ENCODE results near the gene HAUS2. TPM values are rescaled to one million over a fixed set of nuclear protein-coding genes. Genes with fewer than 3 reads are reported as not detected.
A peak's percentile ranks its signal among the peaks of the same experiment; 100 is the strongest.

HAUS2 gene
- total RNA-seq, 1 donor from 2014 or later = 77.5 TPM

DNA sequence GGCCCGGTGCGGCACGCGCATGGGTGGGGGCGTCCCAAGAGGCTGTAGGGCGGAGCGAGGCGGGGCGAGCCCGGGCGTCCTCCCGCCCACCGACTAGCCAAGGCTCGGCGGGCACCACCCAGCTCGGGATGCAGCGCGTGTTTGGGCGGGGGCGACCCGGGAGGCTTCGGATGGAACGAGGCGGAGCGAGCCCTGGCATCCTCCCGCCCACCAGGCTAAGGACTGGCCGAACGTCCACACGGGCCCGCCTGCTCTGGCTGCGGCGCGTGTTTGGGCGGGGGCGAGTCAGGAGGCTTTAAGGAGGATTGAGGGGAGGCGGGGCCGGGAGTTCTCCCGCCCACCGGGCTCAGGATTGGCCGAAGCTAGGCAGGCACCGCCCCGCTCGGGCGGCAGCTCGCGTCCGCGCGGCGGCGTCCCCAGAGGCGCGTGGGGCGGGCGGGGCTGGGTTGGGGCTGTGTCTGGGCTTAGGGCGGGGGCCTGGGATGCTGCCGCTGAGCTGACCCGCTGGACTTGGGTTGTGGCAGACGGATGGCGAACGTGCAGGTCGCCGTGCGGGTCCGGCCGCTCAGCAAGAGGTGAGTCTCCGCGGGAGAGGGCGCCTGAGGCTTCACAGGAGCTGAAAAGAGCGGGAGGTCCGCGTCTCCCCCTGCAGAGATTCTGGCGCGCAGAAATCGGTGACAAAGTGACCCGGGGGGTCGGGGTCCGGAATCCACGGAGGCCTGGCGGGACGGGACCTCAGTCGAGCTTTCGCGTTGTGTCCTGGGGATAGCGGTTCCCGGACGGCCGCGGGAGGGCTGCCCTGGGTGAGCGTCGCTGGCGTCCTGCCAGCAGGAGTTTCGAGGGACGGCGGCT lies 26.8 kb downstream of the HAUS2 start, which contains the start of gene STARD9:
STARD9 (plus strand) TSS at position 419 of the 852 bp plus-strand sequence; CDS start at position 529, 110 bp downstream.
- DNase-seq (ENCODE audit: low read depth) = peak; percentile 52
- H3K4me3 ChIP-seq (ENCODE audit: low read depth, low read length) = peak within 1 kb of the TSS; percentile 93
- TF ChIP-seq, protein P1, sequence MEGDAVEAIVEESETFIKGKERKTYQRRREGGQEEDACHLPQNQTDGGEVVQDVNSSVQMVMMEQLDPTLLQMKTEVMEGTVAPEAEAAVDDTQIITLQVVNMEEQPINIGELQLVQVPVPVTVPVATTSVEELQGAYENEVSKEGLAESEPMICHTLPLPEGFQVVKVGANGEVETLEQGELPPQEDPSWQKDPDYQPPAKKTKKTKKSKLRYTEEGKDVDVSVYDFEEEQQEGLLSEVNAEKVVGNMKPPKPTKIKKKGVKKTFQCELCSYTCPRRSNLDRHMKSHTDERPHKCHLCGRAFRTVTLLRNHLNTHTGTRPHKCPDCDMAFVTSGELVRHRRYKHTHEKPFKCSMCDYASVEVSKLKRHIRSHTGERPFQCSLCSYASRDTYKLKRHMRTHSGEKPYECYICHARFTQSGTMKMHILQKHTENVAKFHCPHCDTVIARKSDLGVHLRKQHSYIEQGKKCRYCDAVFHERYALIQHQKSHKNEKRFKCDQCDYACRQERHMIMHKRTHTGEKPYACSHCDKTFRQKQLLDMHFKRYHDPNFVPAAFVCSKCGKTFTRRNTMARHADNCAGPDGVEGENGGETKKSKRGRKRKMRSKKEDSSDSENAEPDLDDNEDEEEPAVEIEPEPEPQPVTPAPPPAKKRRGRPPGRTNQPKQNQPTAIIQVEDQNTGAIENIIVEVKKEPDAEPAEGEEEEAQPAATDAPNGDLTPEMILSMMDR (conservative IDR thresholded peaks at IDR 0.05; ENCODE audit: low read depth, low read length) = no peak

DNA sequence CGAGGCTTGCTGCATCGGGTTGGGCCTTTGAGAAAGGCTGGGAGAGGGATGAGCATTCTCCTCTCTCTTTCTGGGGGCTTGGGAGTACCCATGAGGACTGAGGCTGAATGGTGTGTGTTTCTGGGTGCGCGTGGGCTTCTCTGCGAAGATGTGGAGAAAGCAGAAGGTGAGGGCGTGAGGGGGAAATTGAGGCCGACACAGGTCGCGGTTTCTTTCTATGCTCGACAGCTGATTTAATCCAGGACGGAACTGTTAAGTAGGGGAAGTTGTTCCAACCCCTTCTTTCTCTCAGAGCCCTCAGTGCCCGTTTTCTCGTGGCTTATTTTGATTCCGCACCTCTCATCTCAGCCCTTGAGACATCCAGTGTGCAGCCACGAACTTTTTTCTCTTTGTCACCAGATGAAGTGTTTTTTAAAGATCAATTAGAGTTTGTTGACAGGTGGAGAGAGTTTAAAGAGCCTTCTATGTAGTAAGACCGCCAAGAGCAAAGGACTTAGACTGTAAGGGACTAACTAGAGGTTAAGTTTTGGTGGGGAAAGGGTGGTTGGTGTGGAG lies 27.5 kb downstream of the HAUS2 start:
- no peak for DNase-seq (ENCODE audit: low read depth)
- peak overlapping the region; percentile 93 for H3K4me3 ChIP-seq (ENCODE audit: low read depth, low read length)
- TF ChIP-seq, protein P1 (conservative IDR thresholded peaks at IDR 0.05; ENCODE audit: low read depth, low read length) = no peak

DNA sequence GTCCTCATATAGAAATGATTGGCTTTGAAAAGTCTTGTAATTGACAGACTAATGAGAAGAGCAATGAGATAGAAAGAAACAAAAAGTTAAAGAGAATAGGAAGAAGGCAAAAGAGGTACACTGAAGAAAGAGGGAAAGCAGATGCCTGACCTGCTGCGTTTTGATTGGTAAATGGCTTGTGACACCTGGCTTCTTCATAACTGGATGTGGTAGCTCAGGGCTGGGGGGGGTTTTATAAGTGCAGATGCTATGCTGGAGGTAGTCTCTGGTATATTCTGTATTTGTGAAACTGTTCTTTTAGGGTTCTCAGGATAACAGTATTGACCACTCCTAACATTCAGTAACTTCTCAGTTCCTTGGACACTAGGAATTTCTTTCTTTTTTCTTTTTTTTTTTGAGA lies 28.1 kb downstream of the HAUS2 start:
- no peak for DNase-seq (ENCODE audit: low read depth)
- H3K4me3 ChIP-seq (ENCODE audit: low read depth, low read length) = peak overlapping the region; percentile 93
- TF ChIP-seq, protein P1 (conservative IDR thresholded peaks at IDR 0.05; ENCODE audit: low read depth, low read length) = no peak

DNA sequence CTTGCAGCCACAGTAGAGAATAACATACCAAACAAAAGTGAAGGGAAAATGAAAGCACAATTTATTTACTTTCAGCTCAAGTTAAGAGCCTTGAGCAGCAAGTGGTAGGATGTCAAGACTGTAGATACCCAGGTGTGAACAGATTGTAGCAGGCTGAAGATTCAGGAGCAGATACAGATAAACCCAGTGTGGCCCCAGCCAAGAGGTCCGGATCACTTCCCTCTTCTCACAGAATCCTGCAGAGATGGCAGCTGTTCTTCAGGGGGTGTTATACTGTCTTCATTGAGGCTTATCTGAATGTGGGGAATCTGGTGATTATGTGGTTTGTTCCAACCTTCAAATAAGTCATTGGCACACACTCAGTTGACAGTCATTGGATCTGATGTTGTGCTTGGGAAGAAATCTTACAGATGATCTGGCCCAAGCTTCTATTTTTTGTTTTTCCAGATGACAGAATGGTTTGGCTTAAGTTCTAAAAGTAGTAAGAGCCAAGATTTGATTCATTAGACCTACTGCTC lies 28.9 kb downstream of the HAUS2 start:
- TF ChIP-seq, protein P1 (conservative IDR thresholded peaks at IDR 0.05; ENCODE audit: low read depth, low read length) = no peak
- no peak overlapping the region for H3K4me3 ChIP-seq (ENCODE audit: low read depth, low read length)
- no peak for DNase-seq (ENCODE audit: low read depth)

DNA sequence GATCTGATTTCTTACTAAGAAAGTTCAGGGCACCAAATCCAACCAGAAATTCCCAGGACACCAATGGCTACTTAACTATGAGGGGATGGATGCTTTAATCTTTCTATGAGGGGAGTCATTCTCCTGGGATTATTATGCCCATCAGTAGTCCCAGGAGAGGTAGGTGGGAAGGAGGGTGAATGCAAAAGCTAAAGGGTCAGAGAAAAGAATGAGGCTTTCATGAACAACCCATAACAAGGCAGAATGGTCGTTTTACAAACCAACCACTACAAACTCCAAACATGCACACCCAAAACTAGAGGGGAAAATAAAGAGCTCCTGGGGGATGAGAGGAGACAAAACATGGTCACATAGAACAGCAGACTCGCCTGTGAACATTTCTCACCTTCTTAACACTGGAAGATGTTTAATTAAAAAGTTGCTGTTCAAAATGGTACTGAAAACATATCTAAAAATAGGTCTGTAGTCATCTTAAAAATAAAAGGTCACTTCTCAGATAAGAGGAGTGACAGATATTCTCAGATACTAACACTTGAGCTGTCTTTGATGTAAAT lies 30.4 kb downstream of the HAUS2 start:
- TF ChIP-seq, protein P1 (conservative IDR thresholded peaks at IDR 0.05; ENCODE audit: low read depth, low read length) = no peak
- H3K4me3 ChIP-seq (ENCODE audit: low read depth, low read length) = no peak overlapping the region
- no peak for DNase-seq (ENCODE audit: low read depth)

DNA sequence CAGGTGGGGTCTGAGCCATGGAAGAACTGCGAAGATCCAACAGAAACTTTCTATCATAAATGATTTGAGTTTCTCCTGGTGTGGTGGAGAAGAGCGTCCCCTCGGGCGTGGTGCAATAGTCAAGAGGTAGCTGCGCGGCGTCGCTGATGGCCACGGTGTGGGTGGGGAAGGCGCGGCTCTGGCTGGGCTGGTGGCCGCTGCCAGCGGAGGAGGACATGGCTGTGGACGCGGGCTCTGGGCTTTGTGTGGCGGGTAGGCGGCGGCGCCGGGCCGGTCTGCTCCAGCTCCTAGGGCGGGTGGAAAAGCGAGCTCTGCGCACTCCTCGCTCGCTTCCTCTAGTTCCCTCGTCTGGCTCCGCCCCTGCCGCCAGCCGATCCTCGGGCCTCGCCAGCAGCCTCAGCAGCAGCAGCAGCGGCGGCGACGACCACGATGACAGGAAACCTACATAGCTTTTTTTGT lies 32.7 kb downstream of the HAUS2 start:
- H3K4me3 ChIP-seq (ENCODE audit: low read depth, low read length) = peak overlapping the region; percentile 60
- no peak for DNase-seq (ENCODE audit: low read depth)
- TF ChIP-seq, protein P1 (conservative IDR thresholded peaks at IDR 0.05; ENCODE audit: low read depth, low read length) = no peak
